HG03095 (cell line): ENCODE results near the gene LVRN.

Experiments
- ATAC-seq: cut with Tn5 transposase; IDR thresholded peaks from one replicate; pipeline ENCODE4 v1.9.1; 2021; ENCODE audit warnings: moderate library complexity; ENCODE audit not compliant: unreplicated experiment

Gene LVRN

DNA sequence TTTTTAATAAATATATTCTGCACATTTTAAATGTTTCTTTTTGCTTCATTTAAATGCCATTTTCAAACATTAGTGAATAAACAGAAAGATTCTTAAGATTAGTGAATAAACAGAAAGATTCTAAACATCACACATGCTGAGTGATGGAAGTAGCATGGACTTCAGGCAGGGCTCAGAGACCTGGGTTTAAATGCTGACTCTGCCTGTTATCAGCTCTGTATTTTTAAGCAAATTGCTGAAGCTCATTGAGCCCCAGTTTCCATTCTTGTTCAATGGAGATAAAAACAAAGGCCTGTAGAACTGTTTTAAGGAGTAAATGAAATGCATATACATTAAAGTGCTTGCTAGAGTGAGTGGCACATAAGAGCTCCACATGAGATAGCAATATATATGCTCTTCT, 8.1 kb upstream of the LVRN start:
- ATAC-seq: no peak

DNA sequence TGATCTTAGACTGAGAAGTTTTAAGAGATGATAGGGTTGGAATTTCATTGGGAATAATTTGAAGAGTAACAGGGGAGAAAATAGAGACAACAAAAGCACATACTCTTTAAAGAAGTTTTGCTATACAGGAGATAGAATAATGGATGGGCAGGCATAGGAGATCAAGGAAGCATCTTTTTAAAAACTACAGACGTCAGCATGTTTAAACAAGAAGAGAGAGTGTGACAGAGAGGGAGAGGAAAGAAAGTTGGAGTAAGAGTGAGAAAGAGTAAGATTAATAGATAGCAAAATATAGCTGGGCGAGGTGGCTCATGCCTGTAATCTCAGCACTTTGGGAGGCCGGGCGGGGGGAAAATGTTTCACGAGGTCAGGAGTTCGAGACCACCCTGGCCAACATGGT, 5.3 kb upstream of the LVRN start:
- no peak for ATAC-seq

DNA sequence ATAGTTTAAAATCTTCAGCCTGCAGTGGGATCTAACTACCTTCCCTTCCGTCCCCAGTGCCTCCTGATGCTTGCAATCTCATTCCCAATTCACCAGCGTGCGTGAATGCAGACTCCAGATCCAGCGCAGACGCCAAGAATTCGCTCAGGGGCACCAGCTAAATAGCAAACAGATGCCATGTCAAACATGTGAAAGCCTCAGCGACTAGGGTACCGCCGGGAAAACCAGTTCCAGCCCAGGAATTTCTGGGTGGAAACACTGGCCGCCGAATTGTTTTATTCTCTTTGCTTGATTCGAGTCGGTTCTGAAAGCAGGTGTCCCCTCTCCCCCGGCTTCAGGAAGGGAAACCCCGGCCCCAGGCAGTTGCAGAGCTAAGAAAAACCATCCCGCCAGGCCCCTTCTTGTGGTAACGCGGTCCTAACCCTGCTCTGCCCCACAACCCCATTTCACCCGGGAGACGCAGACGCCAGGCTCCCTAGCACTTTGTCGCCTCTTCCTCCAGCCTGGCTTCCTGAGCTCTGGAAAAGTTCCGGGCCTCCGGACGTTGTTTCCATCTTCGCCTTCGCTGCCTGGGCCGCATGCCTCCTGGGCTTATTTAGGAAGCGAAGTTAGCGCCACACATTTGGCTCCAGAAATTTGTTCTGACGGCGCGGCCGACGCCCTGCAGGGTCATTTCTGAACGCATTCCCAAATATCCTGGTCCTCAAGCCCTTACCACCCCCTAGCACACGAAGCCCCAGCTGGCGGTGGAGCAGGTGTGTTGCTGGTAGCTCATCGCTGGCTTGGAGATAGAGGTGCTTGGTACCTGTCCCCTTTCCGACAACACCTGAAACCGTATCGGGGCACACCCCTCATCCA, 665 bp upstream of the LVRN start:
- no peak for ATAC-seq

DNA sequence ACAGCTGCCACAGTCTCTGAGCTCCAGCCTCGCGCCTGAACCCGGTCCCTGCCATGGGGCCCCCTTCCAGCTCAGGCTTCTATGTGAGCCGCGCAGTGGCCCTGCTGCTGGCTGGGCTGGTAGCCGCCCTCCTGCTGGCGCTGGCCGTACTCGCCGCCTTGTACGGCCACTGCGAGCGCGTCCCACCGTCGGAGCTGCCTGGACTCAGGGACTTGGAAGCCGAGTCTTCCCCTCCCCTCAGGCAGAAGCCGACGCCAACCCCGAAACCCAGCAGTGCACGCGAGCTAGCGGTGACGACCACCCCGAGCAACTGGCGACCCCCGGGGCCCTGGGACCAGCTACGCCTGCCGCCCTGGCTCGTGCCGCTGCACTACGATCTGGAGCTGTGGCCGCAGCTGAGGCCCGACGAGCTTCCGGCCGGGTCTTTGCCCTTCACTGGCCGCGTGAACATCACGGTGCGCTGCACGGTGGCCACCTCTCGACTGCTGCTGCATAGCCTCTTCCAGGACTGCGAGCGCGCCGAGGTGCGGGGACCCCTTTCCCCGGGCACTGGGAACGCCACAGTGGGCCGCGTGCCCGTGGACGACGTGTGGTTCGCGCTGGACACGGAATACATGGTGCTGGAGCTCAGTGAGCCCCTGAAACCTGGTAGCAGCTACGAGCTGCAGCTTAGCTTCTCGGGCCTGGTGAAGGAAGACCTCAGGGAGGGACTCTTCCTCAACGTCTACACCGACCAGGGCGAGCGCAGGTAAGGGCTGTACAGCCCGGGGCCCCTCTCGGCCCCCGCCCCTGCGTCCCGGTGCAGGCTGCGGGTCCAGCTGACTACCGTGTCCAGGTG, 509 bp downstream of the LVRN start:
- ATAC-seq: no peak

DNA sequence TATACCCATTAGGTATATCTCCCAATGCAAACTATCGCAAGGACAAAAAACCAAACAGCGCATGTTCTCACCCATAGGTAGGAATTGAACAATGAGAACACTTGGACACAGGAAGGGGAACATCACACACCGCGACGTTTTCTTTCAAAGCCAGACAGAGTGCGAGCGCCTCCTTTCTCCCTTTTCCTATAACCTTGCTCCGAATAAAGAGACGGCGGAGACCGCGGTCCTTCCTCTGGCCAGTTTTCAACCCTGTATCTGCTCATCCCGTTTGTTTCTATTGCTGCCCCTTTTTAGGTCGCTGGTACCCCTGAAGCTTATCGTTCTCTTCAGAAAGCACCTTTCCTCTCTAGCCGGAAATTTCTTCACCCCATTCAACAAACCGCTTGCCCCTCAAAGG, 1.3 kb downstream of the LVRN start:
- no peak for ATAC-seq

DNA sequence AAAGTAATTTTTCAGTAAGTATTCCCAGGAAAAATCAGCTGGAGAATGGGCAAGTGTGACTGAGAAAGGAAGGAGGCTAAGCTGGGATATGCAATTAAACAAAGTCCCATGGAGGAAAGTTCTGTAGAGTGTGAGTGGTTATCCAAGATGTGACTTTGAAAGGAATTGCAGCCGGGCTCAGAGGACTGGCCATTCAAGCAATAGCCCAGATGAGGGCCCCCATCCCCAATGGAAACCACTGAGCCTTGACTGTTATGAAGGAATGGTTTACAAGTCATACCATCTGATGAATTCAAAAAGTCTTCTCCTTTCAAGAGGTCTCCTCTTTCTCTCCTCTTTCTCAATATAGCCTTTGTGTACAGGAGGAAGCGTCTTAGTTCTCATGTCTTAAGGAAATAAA, 6.5 kb downstream of the LVRN start:
- no peak for ATAC-seq

DNA sequence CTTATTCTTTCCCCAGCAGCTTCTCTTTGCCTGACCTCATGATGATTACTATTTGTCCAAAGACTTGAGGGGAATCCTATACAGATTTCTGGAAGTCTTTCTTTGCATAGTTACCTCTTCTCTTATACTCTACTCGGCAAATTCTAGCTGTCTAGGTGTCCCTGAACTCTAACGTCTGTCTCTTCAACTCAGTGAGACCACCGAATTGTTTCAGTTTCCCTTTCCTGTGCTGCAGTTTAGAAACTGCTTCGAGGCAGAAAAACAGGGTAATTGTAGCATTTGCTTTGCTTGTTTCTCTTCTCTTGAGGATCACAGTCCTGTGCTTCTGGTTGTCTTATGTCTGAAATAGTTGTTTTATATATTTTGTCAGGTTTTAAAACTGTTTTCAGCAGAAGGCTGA, 14.8 kb downstream of the LVRN start:
- ATAC-seq: peak; percentile 93

DNA sequence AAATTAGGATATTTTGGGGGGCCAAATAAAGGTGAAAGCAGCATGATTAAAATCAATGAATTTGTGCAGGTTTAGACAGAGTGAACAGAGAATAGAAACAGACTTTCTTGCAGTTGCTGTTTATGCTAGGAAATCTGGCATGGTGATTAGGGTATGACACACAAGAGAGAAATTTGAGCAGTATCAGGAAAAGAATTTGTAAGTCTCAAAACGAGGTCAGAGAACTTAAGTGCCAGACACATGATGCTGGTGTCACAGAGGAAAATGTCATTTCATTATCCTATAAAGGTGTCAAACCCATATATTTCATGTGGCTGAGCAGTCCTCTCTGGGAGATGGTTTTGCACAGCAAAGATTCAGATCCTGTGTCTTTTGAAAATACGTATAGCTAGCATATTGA, 15.7 kb downstream of the LVRN start:
- ATAC-seq: no peak

DNA sequence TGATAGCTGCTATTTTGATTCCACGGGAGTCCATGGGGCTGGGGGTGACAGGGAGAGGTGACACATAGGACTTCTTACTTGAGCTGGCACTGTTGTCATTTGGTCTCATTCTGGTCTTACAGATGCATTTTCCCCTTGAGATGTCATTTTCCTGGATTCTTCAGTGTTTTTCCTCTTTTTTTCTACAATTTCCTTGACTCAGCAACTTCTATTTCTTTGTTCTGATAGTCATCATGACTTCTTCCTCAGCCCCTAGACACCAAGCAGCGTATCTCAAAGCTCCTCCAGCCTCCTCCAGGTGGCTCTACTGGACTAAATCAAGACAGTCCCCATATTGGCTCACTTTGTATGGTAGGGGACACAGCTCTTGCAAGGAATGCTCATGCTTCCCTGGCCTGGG, 16.5 kb downstream of the LVRN start:
- ATAC-seq: no peak

DNA sequence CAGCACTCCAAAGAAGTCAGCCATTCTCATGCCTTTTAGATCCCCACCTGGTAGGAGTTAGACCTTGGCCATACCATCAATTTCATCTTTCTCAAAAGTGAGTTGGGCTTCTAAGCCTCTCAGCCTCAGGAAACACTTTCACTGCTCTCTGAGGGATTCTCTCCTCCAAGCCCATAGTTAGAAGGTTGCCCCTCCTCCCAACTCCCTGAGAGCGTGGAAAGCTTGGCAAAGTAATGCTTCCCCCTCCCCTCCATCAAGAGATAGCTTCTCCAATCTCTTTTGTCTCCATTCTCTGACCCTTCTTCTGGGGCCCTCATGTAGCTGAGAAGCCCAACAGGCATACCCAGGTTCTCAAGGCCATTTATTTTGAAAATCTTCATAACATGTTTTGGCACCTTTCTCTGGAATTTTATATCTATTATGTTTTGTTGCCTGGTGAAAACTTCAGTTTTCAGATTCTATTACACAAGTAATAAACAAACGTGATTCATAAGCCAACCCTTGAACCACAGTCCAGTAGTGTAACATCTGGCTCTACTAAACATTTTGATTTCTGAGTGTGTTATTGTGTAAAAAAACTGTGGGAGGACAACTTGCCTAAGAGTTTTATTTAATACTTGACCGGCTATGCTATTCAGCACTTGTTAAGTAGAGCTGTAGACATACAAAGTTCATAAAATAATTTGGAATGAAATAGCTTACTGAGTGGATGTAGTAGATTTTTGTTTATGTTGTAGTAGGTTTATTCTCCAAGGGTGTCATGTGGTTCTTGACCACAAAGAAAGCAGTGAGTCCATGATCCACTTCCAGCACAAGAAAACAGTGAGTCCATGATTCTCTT, 17.1 kb downstream of the LVRN start:
- no peak for ATAC-seq

DNA sequence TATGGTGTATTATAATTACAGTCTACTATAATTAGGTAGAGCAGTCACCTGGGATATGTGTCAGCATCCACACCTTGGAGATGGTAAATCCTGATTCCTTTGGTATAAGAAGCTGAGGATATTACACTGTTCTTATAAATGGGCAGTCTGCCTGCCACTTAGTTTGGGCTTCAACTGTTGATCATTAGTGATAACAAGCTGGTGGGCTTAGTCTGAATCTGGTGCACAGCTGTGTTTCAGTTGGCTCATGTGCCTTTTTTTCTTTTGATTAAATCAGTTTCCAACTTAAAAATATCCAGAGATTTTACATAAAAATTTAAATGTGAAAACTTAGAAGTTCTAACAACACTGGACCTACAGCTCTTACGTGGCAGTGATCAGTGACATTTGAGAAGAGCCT, 21.2 kb downstream of the LVRN start:
- no peak for ATAC-seq

DNA sequence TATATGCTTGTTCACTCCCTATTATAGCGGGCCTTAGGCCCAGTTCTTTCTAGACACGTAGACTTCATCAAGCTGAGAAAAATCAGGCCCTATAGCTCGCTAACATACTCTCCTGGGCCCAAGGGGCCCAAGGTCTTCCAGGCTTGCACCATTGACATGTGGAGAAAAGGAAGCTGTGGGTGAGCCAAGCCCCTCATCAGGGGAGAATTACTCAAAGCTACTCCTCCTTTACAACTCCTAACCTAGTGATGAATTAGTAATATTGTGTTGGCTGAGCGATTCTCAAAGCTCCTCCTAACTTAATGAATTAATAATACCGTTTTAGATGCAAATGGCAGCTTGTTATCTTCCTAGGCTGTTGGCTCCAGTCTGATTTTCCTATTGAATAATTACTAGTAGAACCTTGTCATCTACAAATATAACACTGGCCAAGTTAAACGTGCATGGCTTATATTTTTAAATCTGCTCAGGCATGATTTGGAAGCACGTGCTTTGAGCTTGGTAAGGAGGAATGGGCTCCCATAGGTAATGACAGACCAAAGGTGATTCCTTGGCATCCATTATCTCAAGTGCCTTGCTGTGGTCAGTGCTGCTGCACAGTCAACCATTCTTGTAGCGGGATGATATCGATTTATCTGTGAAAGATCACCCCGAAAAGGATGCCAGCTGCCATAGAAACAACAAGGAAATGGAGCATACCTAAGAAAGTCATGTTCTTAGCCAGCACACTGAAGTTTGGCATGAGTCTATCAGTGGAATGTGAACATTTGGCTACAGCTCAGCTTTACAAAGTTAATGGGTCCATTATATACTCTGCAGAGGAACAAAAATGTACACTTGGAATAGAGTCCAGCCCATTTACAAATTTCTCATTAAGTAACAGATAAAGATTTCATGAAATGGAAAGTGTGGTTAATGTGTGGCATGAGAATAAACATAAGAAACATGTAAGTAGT, 23.8 kb downstream of the LVRN start:
- ATAC-seq: no peak

DNA sequence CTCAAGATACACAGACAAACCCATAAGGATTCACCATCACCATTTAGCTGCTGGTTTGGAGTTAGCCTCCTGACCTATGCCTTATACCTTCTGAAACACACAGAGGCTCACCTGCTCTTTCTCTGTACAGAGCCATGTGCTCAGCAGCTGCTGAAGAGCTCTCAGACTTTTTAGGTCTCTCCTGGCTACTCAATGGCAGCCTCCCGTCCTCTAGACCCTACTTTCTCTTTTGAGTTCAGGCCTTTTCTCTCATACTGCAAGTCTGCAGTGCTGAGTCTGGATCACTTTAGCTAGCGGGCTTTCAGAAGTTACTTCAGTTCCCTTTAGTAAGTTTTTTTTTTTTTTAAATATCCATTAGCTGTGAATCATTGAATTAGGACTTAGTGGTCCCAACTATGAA, 25.7 kb downstream of the LVRN start:
- ATAC-seq: no peak

DNA sequence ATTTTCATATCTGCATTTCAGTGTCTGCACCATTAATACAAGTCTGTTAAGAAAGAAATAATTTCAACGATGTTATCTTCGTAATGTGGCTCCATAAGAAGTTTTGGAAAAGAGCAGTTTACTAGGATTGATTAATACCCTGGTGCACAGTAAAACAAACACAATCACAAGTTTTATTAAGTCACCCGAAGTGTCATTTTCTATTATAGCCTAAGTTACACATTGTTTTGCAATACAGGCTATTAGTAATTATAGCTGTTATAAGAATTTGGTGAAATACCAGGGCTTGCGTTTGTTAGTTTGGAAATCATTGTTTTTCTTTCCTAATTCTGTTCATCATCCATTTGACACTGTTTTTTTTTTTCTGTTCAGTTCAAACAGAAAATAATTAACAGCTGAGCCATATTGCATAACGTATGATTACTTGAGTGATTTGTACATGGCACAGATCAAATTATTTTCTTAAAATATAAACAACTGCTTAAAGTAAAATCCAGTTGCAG, 30.6 kb downstream of the LVRN start:
- no peak for ATAC-seq

DNA sequence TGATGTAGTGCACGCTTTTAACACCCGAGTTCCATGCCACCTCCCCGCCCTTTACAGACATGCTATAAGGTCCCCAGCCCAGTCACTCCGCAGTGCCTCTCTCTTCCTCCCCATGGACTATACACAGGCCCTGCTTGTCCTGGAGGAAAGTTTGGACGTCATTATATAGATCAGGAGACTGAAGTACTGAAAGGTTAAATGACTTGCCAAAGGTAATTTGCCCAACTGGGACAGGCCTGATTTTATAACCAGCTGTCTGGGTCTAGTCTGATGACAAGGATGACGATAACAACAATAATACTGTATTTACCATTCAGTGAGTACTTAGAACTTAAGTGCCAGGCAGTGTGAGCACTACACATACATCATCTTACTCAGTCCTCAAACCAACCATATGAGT, 33.1 kb downstream of the LVRN start:
- no peak for ATAC-seq

DNA sequence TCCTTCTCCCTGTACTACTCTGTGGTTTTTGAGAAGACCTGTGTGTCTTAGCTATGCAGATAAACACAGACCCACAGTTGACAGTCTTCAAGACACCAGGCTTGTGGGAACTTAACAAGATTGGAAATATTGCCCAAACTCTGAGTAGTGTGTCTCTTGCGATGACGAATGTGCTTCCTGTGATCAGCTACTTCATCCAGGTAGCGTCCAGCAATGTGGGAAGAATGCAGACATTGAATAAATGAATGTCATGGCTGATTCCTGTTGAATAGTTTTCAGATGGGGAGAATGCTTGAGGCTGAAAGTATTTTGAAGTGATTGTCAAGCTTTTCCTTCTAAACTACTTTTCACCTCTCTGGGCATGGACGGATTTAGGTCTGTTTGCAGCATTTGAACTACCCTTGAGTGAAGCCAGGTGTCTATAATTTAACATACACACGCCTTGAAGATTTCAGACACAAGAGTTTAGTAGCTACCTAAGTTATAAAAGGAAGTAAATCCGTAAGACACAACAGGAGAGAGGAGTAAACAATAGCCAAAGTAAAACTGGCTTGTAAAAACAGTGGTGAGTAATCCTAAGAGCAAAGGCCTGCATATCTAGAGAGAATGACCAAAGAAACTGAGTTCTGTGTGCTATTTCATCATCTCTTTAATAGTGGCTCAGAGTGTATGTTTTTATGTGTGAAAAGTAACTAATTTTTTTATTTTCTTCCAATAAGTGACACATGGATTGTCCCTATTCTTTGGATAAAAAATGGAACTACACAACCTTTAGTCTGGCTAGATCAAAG, 40.0 kb downstream of the LVRN start:
- no peak for ATAC-seq

DNA sequence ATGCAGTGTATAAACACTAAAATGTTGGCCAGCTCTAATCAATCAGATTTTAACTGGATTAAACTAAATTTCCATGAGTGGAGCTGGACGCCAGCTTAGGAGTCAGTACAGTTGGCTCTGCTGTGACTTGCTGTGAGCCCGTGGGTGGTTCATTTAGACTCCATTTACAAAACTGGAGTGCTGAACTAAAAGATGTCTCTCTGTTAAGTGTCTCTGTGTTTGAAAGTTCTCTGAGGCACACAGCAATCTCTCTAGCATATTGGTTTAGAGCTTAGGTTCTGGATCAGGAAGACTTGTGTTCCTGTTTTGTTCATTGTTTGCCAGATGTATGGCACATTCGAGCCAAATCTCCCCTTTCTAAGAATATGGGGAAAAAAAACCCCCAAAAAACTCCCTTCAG, 42.0 kb downstream of the LVRN start:
- no peak for ATAC-seq

DNA sequence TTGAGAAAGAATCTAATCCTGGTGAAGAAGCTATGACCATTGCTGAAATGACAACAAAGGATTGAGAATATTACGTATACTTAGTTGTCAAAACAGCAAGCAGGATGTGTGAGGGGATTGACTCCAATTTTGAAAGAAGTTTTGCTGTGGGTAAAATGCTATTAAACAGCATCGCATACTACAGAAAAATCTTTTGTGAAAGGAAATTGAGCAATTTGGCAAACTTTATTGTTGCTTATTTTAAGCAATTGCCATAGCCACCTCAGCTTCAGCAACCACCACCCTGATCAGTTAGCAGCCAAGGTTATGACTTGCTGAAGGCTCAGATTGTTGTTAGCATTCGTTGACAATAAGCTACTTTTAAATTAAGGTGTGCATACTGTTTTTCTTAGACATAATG, 47.5 kb downstream of the LVRN start:
- no peak for ATAC-seq

DNA sequence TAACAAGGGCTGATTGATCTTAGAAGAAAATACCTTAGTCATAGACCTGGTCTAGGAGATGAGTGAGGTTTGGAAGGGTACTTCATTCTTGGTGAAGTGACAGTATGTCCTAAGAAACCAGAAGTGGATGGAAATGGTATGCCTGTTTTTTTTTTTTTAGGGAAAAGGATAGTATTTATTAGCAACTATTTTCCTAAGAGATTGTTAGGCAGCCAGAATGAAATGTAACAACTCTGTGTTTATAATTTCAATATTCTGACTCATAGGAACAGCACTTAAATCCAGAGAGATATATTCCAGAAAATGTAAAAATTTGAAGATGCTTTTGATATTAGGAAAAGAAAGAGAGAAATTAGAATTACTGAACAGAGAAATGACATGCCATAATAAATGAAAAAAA, 48.8 kb downstream of the LVRN start:
- no peak for ATAC-seq
